Keratinocyte (primary cell): ENCODE results near the gene FHOD3.

Source experiments
- EZH2 ChIP-seq: IDR thresholded peaks from one replicate; pipeline ENCODE4 v1.6.1; 2012; ENCODE audit warnings: inconsistent platforms, mild to moderate bottlenecking, low read length, moderate library complexity
- TF ChIP-seq, protein P1 (sequence below), 3 experiments: IDR thresholded peaks in 1 of 3; conservative IDR thresholded peaks in 1 of 3; optimal IDR thresholded peaks in 1 of 3; 2 replicates in 2 of 3; 3 replicates in 1 of 3; pipeline versions ENCODE3 to v1.5.1; 2011; ENCODE audit warnings: low read length in 3 of 3, mild to moderate bottlenecking in 3 of 3, moderate library complexity in 2 of 3, control low read depth in 1 of 3, inconsistent platforms in 1 of 3; ENCODE audit not compliant: insufficient read depth in 2 of 3; ENCODE audit errors: extremely low read depth in 1 of 3

DNA sequence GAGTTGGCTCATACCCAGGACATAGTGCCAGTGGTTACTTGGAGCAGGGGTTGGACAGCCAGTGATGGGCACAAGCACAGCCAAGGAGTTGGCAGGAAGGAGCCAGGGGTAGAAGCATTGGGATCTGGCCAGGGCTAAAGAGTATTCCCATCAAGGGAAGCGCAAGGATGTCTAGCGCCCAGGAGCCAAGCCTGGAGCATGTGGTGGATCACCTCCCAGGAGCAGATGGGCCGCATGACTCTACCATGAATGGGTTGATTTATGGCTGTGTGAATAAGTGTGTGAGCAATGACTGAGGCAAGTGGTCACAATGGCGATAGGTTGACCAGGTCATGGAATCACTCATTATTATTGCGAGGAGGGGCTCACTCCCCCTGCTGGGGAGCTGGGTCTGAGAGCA, 111.1 kb downstream of the FHOD3 start:
- no peak for TF ChIP-seq EZH2
- TF ChIP-seq, protein P1, sequence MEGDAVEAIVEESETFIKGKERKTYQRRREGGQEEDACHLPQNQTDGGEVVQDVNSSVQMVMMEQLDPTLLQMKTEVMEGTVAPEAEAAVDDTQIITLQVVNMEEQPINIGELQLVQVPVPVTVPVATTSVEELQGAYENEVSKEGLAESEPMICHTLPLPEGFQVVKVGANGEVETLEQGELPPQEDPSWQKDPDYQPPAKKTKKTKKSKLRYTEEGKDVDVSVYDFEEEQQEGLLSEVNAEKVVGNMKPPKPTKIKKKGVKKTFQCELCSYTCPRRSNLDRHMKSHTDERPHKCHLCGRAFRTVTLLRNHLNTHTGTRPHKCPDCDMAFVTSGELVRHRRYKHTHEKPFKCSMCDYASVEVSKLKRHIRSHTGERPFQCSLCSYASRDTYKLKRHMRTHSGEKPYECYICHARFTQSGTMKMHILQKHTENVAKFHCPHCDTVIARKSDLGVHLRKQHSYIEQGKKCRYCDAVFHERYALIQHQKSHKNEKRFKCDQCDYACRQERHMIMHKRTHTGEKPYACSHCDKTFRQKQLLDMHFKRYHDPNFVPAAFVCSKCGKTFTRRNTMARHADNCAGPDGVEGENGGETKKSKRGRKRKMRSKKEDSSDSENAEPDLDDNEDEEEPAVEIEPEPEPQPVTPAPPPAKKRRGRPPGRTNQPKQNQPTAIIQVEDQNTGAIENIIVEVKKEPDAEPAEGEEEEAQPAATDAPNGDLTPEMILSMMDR (optimal IDR thresholded peaks at IDR 0.05 in 1 of 3, IDR thresholded peaks at IDR 0.05 in 1 of 3, conservative IDR thresholded peaks at IDR 0.05 in 1 of 3; ENCODE audit: extremely low read depth in 1 of 3, insufficient read depth in 2 of 3, low read length in 3 of 3) = no peak
